Ectodermal cell (in vitro differentiated cells): Measurements from ENCODE around the gene ULK3.
A peak's percentile ranks its signal among the peaks of the same experiment; 100 is the strongest.

Experiments used
- H3K27ac ChIP-seq: 2 replicates; pipeline ENCODE4 v1.7.0; 2013; ENCODE audit warnings: mild to moderate bottlenecking, low read depth, low read length; ENCODE audit not compliant: insufficient read depth, poor library complexity, severe bottlenecking
- H3K27me3 ChIP-seq: 2 replicates; pipeline ENCODE4 v1.7.0; 2013; ENCODE audit warnings: mild to moderate bottlenecking, low read length; ENCODE audit not compliant: insufficient read depth, control insufficient read depth, poor library complexity, severe bottlenecking
- H3K36me3 ChIP-seq: one replicate; pipeline ENCODE4 v1.7.0; 2013; ENCODE audit warnings: low read length; ENCODE audit not compliant: control insufficient read depth, insufficient read depth
- H3K4me1 ChIP-seq: one replicate; pipeline ENCODE4 v1.7.0; 2013; ENCODE audit warnings: low read length; ENCODE audit not compliant: control insufficient read depth, insufficient read depth
- H3K4me3 ChIP-seq: 2 replicates; pipeline ENCODE4 v1.7.0; 2013; ENCODE audit warnings: low read depth, low read length, control low read depth; ENCODE audit not compliant: insufficient read depth
- H3K9me3 ChIP-seq: 2 replicates; pipeline ENCODE4 v1.7.0; 2013; ENCODE audit warnings: mild to moderate bottlenecking, low read length, moderate library complexity; ENCODE audit not compliant: control insufficient read depth
- WGBS, 2 experiments: methylation state at CpG; one replicate each; pipeline ENCODE4 v1.1.7; 2013; ENCODE audit warnings: missing lambda C conversion rate in 2 of 2; 5-methylcytosine and 5-hydroxymethylcytosine counted together

ULK3 gene

GRCh38 chr15:74855857-74856256 lies 12.9 kb upstream of the ULK3 start:
- no peaks in the 10 kb centered on the region for H3K27me3 ChIP-seq
- no peaks in the 10 kb centered on the region for H3K4me1 ChIP-seq
- WGBS, 2 experiments: 77 to 88% methylated on average over 2 of the region's 2 CpGs
- H3K4me3 ChIP-seq: no peak overlapping the region
- no peaks in the 10 kb centered on the region for H3K9me3 ChIP-seq
- peaks cover 17% of the 10 kb centered on the region for H3K36me3 ChIP-seq
- no peak overlapping the region for H3K27ac ChIP-seq

GRCh38 chr15:74854453-74855022 lies 11.6 kb upstream of the ULK3 start:
- H3K27ac ChIP-seq: no peak overlapping the region
- H3K4me3 ChIP-seq: no peak overlapping the region
- no peaks in the 10 kb centered on the region for H3K9me3 ChIP-seq
- no peaks in the 10 kb centered on the region for H3K27me3 ChIP-seq
- H3K36me3 ChIP-seq: peaks cover 21% of the 10 kb centered on the region
- H3K4me1 ChIP-seq: no peaks in the 10 kb centered on the region
- WGBS, 2 experiments: 91 to 92% methylated on average over 13 of the region's 13 CpGs

- Histone ChIP-seq H3K4me3 (no peak overlapping the region), H3K4me1 (no peaks in the 10 kb centered on the region), H3K27me3 (no peaks in the 10 kb centered on the region), H3K9me3 (no peaks in the 10 kb centered on the region), H3K36me3 (peaks cover 21% of the 10 kb centered on the region), H3K27ac (no peak overlapping the region)
- WGBS, 2 experiments: 95 to 98% methylated on average over 7 of the region's 7 CpGs
These were observed 9.0 kb upstream of the ULK3 start for GRCh38 chr15:74851960-74852359.

- 94 to 98% methylated on average over 4 of the region's 4 CpGs for WGBS, 2 experiments
- Histone ChIP-seq H3K9me3 (no peaks in the 10 kb centered on the region), H3K27ac (no peak overlapping the region), H3K4me3 (no peak overlapping the region), H3K27me3 (no peaks in the 10 kb centered on the region), H3K4me1 (no peaks in the 10 kb centered on the region), H3K36me3 (peaks cover 21% of the 10 kb centered on the region)
These were observed 7.4 kb upstream of the ULK3 start for GRCh38 chr15:74850393-74850792.

- H3K27ac ChIP-seq: no peak overlapping the region
- peaks cover 14% of the 10 kb centered on the region for H3K36me3 ChIP-seq
- H3K4me1 ChIP-seq: peaks cover 19% of the 10 kb centered on the region
- no peaks in the 10 kb centered on the region for H3K27me3 ChIP-seq
- H3K4me3 ChIP-seq: no peak overlapping the region
- no peaks in the 10 kb centered on the region for H3K9me3 ChIP-seq
- WGBS, 2 experiments: 90 to 94% methylated on average over 3 of the region's 3 CpGs
These were observed 4.5 kb upstream of the ULK3 start for GRCh38 chr15:74847432-74847831.

- Histone ChIP-seq H3K4me3 (no peak overlapping the region), H3K36me3 (peaks cover 2% of the 10 kb centered on the region), H3K4me1 (peaks cover 26% of the 10 kb centered on the region), H3K27ac (no peak overlapping the region), H3K27me3 (no peaks in the 10 kb centered on the region), H3K9me3 (no peaks in the 10 kb centered on the region)
- WGBS, 2 experiments: 93 to 94% methylated on average over 4 of the region's 4 CpGs
These were observed 2.6 kb upstream of the ULK3 start for GRCh38 chr15:74845581-74845980.

- Histone ChIP-seq H3K36me3 (no peaks in the 10 kb centered on the region), H3K27me3 (no peaks in the 10 kb centered on the region), H3K4me3 (no peak overlapping the region), H3K9me3 (no peaks in the 10 kb centered on the region), H3K4me1 (peaks cover 26% of the 10 kb centered on the region), H3K27ac (no peak overlapping the region)
- 95% methylated on average over 5 of the region's 5 CpGs for WGBS, 2 experiments
These were observed 2.2 kb upstream of the ULK3 start for GRCh38 chr15:74845208-74845568.

GRCh38 chr15:74844319-74845207 lies 1.6 kb upstream of the ULK3 start:
- Histone ChIP-seq H3K27me3 (no peaks in the 10 kb centered on the region), H3K4me3 (no peak overlapping the region), H3K9me3 (no peaks in the 10 kb centered on the region), H3K36me3 (no peaks in the 10 kb centered on the region), H3K27ac (peak overlapping the region; percentile 51), H3K4me1 (peaks cover 26% of the 10 kb centered on the region)
- WGBS, 2 experiments: 76 to 80% methylated on average over 11 of the region's 12 CpGs

GRCh38 chr15:74843891-74844299 lies 939 bp upstream of the ULK3 start:
- Histone ChIP-seq H3K4me1 (peaks cover 26% of the 10 kb centered on the region), H3K27ac (peak overlapping the region; percentile 87), H3K4me3 (no peak overlapping the region), H3K36me3 (no peaks in the 10 kb centered on the region), H3K27me3 (no peaks in the 10 kb centered on the region), H3K9me3 (no peaks in the 10 kb centered on the region)
- 66 to 67% methylated on average over 12 of the region's 12 CpGs for WGBS, 2 experiments

- Histone ChIP-seq H3K27ac (peak overlapping the region; percentile 87), H3K27me3 (no peaks in the 10 kb centered on the region), H3K4me3 (peak overlapping the region; percentile 97), H3K4me1 (peaks cover 26% of the 10 kb centered on the region), H3K36me3 (no peaks in the 10 kb centered on the region), H3K9me3 (no peaks in the 10 kb centered on the region)
- 22 to 29% methylated on average over 17 to 18 of the region's 18 CpGs for WGBS, 2 experiments
These were observed 481 bp upstream of the ULK3 start for GRCh38 chr15:74843445-74843828.
